Measurements from ENCODE around the gene LILRB2.
"Not testable (repeated sequence)": the region's sequence is repeated elsewhere in the genome, so short reads cannot be mapped to it uniquely, and the experiment has no call there.

The LILRB2 gene

GRCh38 chr19:54281007-54281728 is at the start of gene LILRB2:
Gene LILRB2, minus strand, starts transcription at chr19:54281110. Its CDS starts 614 bp downstream, at chr19:54280496.
- no peak for DNase-seq (ENCODE audit: low spot score)

DNA sequence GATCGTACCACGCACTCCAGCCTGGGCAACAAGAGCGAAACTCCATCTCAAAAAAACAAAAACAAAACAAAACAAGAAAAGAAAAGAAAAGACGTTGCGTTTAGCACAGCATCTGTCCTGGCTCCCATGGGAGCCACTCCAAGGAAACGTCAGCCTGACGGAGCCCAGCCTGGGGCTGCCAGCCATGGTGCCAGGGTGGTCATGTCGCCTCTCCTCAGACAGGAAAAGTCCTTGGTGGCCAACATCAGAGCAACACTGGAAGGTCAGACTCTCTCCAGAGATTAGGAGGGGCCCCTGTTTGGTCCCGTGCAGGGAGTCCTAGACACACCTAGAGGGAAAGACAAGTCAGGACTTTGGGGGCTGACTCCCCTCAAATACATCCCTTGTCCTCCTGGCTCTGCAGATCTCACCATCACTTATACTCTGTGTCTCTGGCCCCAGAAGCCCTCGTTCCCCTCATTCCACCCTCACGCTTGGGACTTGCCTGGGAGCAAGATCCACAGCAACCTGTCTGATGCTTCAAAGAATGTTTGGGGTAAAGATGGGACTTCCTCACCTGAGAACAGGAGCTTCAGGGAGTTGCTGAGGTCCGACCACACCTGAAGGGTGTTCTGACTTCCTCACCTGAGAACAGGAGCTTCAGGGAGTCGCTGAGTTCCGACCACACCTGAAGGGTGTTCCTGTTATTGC is 48.7 kb upstream of the LILRB2 start:
- no peak for DNase-seq (ENCODE audit: low spot score)

- not testable (repeated sequence) for DNase-seq (ENCODE audit: low spot score)
Measured at GRCh38 chr19:54328781-54329180, 47.9 kb upstream of the LILRB2 start.

DNA sequence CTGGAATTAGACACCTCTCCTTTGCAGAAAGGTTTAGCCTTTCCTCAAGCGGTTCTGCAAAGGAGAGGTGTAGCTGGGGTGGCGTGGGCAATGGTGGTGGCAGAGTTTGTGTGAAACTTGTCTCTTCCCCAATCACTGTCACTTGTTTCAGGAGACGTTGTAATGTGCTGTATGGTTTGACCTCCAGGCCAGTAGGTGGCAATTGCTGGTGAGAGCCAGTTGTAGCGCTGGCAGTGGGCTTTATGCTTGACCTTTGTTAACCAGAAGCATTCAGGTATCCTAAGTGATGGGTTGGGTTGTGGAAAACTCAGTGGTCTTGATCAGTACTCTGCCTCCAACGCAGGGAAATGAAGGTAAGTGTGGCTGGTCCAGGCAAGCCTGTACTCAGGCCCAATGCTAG is 44.7 kb upstream of the LILRB2 start:
- no peak for DNase-seq (ENCODE audit: low spot score)

- peak; percentile 58 for DNase-seq (ENCODE audit: low spot score)
Measured at GRCh38 chr19:54325194-54325621, 44.3 kb upstream of the LILRB2 start.

DNA sequence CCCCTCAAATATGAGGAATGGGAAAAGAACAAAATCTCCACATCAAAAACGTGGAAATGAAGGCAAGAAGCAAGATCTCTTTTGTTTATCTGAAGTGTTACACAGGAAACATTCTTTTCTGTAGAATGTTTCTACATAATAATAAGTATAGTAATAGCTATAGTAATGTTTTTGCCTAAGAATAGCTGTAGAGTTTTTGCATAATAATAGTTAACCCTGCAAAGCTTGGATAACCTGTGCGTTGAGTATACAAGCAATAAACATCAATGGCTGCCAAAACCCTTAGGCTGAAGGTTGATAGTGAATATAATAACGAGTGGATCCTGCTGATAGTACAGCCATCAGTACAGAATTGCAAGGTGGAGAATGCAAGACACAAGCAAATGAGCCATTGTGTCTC is 43.2 kb upstream of the LILRB2 start:
- DNase-seq (ENCODE audit: low spot score): no peak

DNA sequence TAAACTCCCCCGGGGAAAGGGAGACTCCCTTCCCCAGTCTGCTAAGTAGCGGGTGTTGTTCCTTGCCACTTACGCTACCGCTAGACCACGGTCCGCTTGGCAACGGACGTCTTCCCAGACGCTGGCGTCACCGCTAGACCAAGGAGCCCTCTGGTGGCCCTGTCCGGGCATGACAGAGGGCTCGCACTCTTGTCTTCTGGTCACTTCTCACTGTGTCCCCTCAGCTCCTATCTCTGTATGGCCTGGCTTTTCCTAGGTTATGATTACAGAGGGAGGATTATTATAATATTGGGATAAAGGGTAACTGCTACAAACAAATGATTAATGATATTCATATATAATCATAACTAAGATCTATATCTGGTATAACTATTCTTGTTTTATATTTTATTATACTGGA is 42.0 kb upstream of the LILRB2 start:
- DNase-seq (ENCODE audit: low spot score): not testable (repeated sequence)

- DNase-seq (ENCODE audit: low spot score): not testable (repeated sequence)
Measured at GRCh38 chr19:54322295-54322694, 41.4 kb upstream of the LILRB2 start.

- no peak for DNase-seq (ENCODE audit: low spot score)
Measured at GRCh38 chr19:54319892-54320670, 39.2 kb upstream of the LILRB2 start.

GRCh38 chr19:54319049-54319448 is 38.1 kb upstream of the LILRB2 start:
- no peak for DNase-seq (ENCODE audit: low spot score)

DNA sequence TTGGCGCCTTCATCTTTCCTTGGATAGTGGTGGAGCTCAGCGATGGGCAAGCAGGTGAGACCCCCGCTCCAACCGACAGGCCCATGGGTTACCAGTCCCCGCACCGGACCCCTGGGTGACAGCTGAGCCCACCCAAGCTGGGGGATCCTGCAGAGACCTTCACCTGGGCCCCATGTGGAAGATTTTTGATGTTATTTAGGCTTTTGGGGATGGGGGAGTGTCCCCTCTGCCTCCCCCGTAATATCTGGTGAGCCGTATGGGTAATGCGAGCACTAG is 37.0 kb upstream of the LILRB2 start:
- no peak for DNase-seq (ENCODE audit: low spot score)

DNA sequence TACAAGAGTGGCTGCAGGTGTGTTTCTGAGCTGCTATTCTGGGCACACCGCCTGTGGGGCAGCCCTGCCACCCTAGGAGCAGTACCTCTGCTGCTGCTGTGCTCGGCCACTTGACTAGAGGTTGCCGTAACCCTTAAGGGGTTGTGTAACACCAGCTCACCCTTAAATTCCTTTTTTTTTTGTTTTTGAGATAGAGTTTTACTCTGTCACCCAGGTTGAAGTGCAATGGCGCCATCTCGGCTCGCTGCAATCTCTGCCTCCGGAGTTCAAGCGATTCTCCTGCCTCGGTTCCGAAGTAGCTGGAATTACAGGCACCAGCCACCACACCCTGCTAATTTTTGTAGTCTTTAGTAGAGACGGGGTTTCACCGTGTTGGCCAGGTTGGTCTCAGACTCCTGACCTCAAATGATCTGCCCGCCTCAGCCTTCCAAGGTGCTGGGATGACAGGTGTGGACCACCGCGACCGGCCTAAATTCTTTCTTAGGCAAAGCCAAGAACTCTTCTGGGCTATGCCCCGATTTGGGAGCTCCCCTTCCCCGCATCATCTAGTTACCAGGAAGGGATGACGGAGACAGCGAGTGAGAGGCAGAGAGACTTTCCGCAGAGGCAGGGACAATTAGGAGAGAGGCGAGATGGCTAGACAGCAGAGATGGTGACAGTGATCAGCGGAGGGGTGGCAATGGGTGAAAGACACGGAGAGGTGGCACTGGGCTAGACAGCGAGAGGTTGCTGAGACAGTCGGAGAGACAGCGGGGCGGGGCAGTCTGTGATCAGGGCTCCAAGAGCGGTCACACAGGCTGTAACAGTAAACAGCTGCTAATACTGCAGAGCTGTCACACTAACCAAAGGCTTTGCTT is 36.4 kb upstream of the LILRB2 start:
- no peak for DNase-seq (ENCODE audit: low spot score)

GRCh38 chr19:54316746-54317107 is 35.8 kb upstream of the LILRB2 start:
- DNase-seq (ENCODE audit: low spot score): no peak

DNA sequence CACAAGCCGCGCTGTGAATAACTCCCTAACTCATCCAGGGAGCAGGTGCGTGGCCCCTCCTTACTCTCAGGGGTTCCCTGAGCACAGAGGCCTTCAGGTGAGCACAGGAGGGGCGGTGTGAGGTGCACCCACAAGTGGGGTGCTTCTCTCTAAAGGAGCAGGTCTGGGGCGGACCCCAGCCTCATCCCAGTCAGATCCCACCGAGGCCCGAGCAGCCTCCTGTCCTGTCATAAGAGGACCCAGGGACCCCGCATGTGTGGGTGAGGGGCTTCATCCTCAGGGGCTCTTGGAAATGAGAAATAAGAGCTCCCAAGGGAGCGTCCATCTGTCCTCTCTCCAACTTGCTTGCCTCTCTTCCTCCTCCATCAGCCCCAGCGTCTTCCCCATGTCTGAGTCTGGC is 35.0 kb upstream of the LILRB2 start:
- no peak for DNase-seq (ENCODE audit: low spot score)

- no peak for DNase-seq (ENCODE audit: low spot score)
Measured at GRCh38 chr19:54312436-54313377, 31.8 kb upstream of the LILRB2 start, which contains the start of gene LILRA5. Gene LILRA5, minus strand, starts transcription at chr19:54313166. Its CDS starts 147 bp downstream, at chr19:54313019.

- no peak for DNase-seq (ENCODE audit: low spot score)
Measured at GRCh38 chr19:54312011-54312410, 31.1 kb upstream of the LILRB2 start.

- DNase-seq (ENCODE audit: low spot score): no peak
Measured at GRCh38 chr19:54311486-54311885, 30.6 kb upstream of the LILRB2 start.

- no peak for DNase-seq (ENCODE audit: low spot score)
Measured at GRCh38 chr19:54310543-54310942, 29.6 kb upstream of the LILRB2 start.

DNA sequence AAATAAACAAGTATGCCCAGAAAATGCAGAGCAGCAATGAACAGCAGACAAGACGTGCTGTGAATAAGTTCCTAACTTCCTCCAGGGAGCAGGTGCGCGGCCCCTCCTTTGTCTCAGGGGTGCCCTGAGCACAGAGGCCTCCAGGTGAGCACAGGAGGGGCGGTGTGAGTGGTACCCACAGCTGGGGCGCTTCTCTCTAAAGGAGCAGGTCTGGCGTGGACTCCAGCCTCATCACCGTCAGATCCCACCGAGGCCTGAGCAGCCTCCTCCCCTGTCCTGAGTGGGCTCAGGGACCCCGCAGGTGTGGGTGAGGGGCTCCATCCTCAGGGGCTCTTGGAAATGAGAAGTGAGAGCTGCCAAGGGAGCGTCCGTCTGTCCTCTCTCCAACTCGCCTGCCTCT is 28.9 kb upstream of the LILRB2 start:
- DNase-seq (ENCODE audit: low spot score): no peak

DNA sequence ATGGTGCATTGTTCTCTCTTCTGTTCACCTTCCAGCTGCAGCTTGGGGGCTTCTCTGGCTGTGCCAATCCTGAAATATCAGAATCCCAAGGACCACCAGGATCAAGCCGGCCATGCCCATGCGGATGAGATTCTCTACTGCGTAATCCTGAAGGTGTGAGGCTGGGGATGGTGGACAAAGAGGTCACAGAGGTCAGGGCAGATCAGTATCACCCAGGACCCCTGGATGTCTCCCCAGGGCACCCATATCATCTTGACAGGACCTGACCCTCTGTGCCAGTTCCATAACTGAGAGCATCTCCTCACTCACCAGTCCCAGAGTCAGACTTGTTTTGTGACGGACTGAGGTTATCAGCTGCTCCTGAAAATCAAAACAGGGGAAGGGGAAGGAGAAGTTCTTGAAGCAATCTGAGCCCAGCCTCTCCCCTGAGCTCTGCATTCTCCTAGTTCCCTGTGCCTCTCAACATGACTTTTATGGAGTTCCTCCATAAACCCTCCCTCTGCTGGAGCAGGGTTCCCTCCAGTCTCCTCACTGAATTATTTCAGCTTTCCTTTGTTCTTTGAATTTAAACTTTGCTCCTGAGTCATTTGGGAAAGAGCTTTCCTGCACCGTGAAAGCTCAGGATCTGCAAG is 26.6 kb upstream of the LILRB2 start:
- DNase-seq (ENCODE audit: low spot score): no peak

All from CD4-positive, alpha-beta T cell treated with Interleukin-6 at 100 ng/mL for 8 hours (primary cell).